Ascending aorta (tissue), 2 donors: ENCODE results near the gene HAUS1. TPM values are rescaled to one million over a fixed set of nuclear protein-coding genes. Genes with fewer than 3 reads are reported as not detected.

Source experiments
- DNase-seq, 2 donors: peaks; one replicate each; pipeline ENCODE4 v3.0.0-alpha.2; 2019; ENCODE audit warnings: low spot score in 2 of 2
- H3K27ac ChIP-seq, 2 donors: fragments of 200-600 bp; sonication (generic); one replicate each; pipeline ENCODE4 v1.5.1; 2016 to 2017; ENCODE audit warnings: mild to moderate bottlenecking in 1 of 2
- H3K27me3 ChIP-seq: fragments of 200-600 bp; sonication (generic); one replicate; pipeline ENCODE4 v1.5.1; 2017
- H3K36me3 ChIP-seq, 2 donors: fragments of 200-600 bp; sonication (generic); one replicate each; pipeline ENCODE4 v1.5.1; 2016
- H3K4me1 ChIP-seq, 2 donors: fragments of 200-600 bp; sonication (generic); one replicate each; pipeline ENCODE4 v1.5.1; 2016 to 2017; ENCODE audit warnings: mild to moderate bottlenecking in 1 of 2
- H3K4me3 ChIP-seq, 2 donors: fragments of 200-600 bp; sonication (generic); one replicate each; pipeline ENCODE4 v1.5.1; 2016 to 2017; ENCODE audit warnings: mild to moderate bottlenecking in 1 of 2
- H3K9me3 ChIP-seq, 2 donors: fragments of 200-600 bp; sonication (generic); one replicate each; pipeline ENCODE4 v1.5.1; 2016
- intact Hi-C: fragments of 100-400 bp; cut with DNase I; formaldehyde crosslinking; loops from one replicate; pipeline ENCODE4 v1.15.1; 2023
- total RNA-seq: library from RNA; depleted of rRNA; stranded (reverse); fragments of >200 nt; gene quantifications from one replicate; pipeline ENCODE4 v1.1.0, GENCODE V29; 2016
- TF ChIP-seq, protein P1 (sequence below), 3 experiments: fragments of 200-600 bp in 2 of 3; fragments of 450-650 bp in 1 of 3; sonication (generic) in 2 of 3; IDR thresholded peaks; one replicate each; pipeline ENCODE4 v1.5.1; 2016 to 2019; ENCODE audit warnings: antibody characterized with exemption in 3 of 3, mild to moderate bottlenecking in 1 of 3, moderate library complexity in 1 of 3

The HAUS1 gene
- total RNA-seq, 1 donor from 2014 or later = 5.0 TPM

DNA sequence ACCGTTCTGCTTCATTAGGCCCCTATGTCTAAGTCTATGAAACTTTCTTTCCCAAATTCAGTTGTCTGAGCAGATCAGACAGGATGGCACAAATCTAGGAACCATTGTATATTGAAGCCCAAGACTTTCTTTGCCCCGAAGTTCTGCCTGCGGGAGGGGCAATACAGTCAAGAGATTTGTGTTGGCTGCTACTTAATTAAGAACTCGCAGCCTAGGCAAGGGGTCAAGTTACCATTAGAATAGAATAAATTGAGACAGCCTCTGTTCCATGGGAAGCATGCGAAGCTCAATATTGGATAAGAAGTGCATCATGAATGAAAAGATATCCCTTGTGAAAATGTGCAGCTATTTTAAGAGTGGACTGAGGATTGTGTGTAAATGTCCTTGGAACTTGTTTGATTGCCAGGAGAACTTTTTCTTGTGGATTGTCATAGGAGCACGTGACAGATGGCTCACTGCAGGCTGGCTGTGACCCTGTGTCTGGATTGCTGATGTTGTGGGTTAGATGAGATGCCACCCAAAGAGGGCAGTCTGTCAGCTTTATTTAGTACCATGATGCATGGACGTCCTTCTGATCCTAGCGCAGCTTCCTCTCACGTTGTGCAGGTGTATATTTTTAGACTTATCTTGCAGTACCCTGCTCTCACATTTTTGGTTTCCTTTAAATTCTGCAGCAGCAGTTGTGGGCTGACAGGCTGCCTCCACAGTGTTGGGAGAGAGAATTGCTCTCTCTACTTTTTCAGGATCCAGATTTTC is 30.9 kb downstream of the HAUS1 start:
- H3K4me3 ChIP-seq = no peak overlapping the region
- TF ChIP-seq, protein P1, sequence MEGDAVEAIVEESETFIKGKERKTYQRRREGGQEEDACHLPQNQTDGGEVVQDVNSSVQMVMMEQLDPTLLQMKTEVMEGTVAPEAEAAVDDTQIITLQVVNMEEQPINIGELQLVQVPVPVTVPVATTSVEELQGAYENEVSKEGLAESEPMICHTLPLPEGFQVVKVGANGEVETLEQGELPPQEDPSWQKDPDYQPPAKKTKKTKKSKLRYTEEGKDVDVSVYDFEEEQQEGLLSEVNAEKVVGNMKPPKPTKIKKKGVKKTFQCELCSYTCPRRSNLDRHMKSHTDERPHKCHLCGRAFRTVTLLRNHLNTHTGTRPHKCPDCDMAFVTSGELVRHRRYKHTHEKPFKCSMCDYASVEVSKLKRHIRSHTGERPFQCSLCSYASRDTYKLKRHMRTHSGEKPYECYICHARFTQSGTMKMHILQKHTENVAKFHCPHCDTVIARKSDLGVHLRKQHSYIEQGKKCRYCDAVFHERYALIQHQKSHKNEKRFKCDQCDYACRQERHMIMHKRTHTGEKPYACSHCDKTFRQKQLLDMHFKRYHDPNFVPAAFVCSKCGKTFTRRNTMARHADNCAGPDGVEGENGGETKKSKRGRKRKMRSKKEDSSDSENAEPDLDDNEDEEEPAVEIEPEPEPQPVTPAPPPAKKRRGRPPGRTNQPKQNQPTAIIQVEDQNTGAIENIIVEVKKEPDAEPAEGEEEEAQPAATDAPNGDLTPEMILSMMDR (IDR thresholded peaks at IDR 0.05) = no peak
- H3K4me1 ChIP-seq = no peaks in the 10 kb centered on the region
- no peaks in the 10 kb centered on the region for H3K9me3 ChIP-seq
- intact Hi-C loops = no loop called here
- DNase-seq = no peak
- H3K27ac ChIP-seq = no peak overlapping the region
- peaks cover 0 to 7% of the 10 kb centered on the region in 2 donors for H3K36me3 ChIP-seq
- H3K27me3 ChIP-seq = no peaks in the 10 kb centered on the region

DNA sequence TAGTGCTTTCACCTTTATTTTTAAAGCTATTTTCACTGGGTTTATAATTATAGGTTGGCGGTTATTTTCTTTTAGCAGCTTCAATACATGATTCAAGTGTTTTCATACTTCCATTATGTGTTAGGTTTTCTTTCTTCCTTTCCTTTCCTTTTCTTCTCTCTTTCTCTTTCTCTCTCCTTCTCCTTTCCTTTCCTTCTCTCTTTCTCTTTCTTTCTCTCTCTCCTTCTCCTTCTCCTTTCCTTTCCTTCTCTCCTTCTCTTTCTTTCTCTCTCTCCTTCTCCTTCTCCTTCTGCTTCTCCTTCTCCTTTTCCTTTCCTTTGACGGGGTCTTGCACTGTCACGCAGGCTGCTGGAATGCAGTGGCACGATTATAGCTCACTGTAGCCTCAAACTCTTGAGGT is 36.0 kb downstream of the HAUS1 start:
- TF ChIP-seq, protein P1 (IDR thresholded peaks at IDR 0.05) = no peak
- H3K27ac ChIP-seq = no peak overlapping the region
- H3K9me3 ChIP-seq = no peaks in the 10 kb centered on the region
- no peaks in the 10 kb centered on the region for H3K36me3 ChIP-seq
- no peak overlapping the region for H3K4me3 ChIP-seq
- no peaks in the 10 kb centered on the region for H3K27me3 ChIP-seq
- H3K4me1 ChIP-seq = no peaks in the 10 kb centered on the region
- DNase-seq = no peak
- intact Hi-C loops = no loop called here

DNA sequence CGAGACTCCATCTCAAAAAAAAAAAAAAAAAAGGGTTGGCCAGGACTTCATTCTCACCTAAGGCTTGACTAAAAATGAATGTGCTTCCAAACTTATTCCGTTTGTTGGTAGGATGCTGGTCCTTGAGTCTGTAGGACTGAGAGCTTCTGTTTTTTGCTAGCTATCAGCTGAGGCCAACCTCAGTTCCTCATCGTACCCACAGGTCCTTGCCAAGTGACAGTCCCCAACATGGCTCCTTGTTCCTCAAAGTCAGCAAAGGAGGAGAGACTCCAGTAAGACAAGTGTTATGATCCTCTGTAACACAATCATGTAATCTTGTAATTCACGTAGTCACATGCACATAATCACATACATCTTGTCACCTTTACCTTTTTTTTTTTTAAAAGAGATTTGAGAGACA is 37.0 kb downstream of the HAUS1 start:
- DNase-seq = no peak
- Histone ChIP-seq H3K36me3 (no peaks in the 10 kb centered on the region), H3K4me1 (no peaks in the 10 kb centered on the region), H3K27ac (no peak overlapping the region), H3K9me3 (no peaks in the 10 kb centered on the region), H3K4me3 (no peak overlapping the region), H3K27me3 (no peaks in the 10 kb centered on the region)
- TF ChIP-seq, protein P1 (IDR thresholded peaks at IDR 0.05) = no peak
- intact Hi-C loops = no loop called here

DNA sequence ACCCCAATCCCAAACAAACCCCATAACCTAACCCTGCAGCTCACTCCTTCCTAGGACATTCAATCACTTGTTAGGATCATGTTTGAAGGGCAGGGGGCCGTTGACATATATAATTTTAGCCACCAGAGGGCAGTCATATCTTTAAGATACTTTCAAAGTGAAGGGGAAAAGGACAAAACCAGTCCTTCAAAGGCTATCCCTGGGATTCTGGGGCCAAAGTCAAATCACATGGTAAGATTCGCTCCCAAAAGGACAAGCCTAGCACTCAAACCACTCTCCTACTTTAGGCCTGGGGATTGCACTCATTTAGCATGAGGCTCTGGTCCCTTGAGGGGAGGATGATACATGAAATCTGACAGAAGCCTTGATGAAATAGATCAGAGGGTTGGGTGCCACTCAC is 44.6 kb downstream of the HAUS1 start:
- no peaks in the 10 kb centered on the region for H3K4me1 ChIP-seq
- no peaks in the 10 kb centered on the region for H3K36me3 ChIP-seq
- DNase-seq = peak in 1 of 2 donors; percentile 69
- no peaks in the 10 kb centered on the region for H3K9me3 ChIP-seq
- no peak overlapping the region for H3K4me3 ChIP-seq
- no peak overlapping the region for H3K27ac ChIP-seq
- H3K27me3 ChIP-seq = no peaks in the 10 kb centered on the region
- intact Hi-C loops = loop anchor here (1.0 kb wide), 1 partner anchor 509 kb away; no protein-coding TSS in a partner anchor
- TF ChIP-seq, protein P1 (IDR thresholded peaks at IDR 0.05) = peak; percentile 36 to 63 (median 49)

DNA sequence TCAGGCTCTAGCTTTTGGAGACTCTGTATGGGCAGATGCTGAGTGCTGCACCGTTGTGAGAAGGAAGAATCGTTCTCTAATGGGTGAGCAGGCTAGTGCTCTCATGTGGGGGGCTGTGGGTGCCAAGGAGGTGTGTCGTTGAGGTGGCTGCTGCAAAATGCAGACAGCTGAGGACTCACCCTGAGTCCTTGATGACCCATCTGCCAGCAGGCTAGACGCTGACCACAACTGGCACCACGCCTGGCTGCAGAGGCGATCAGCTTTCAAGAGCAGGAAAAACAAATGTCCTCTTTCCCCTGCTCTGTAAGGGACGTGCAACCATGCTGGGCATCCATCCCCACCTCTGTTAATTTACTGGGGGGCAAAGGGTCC is 48.2 kb downstream of the HAUS1 start:
- no peak for DNase-seq
- intact Hi-C loops = loop anchor here (10.0 kb wide), 1 partner anchor 62 kb away; no protein-coding TSS in a partner anchor
- no peak overlapping the region for H3K4me3 ChIP-seq
- no peaks in the 10 kb centered on the region for H3K27me3 ChIP-seq
- no peaks in the 10 kb centered on the region for H3K4me1 ChIP-seq
- no peak overlapping the region for H3K27ac ChIP-seq
- TF ChIP-seq, protein P1 (IDR thresholded peaks at IDR 0.05) = no peak
- no peaks in the 10 kb centered on the region for H3K9me3 ChIP-seq
- no peaks in the 10 kb centered on the region for H3K36me3 ChIP-seq
